ENCODE results near the gene AXIN2. TPM values are rescaled to one million over a fixed set of nuclear protein-coding genes. Genes with fewer than 3 reads are reported as not detected.

The AXIN2 gene
- total RNA-seq, 1 experiment from 2014 or later = 2.4 TPM

- no peak for DNase-seq (ENCODE audit: low read depth, low spot score)
- TF ChIP-seq POLR2AphosphoS5 (IDR thresholded peaks at IDR 0.05; ENCODE audit: low read depth, low read length) = no peak
- no peak for TF ChIP-seq CTCF (IDR thresholded peaks at IDR 0.05)
- no peak for TF ChIP-seq REST (IDR thresholded peaks at IDR 0.05; ENCODE audit: insufficient read depth in 1 of 2, low read depth in 2 of 2, low read length in 1 of 2)
- TF ChIP-seq TCF7L2 (IDR thresholded peaks at IDR 0.05; ENCODE audit: low read depth, low read length) = no peak
- TF ChIP-seq SIN3A (IDR thresholded peaks at IDR 0.05; ENCODE audit: borderline replicate concordance, insufficient read depth, low read depth, low read length) = no peak
- Histone ChIP-seq H3K9me3 (ENCODE audit: control insufficient read depth, insufficient read depth, low read depth, low read length) (no peaks in the 10 kb centered on the region), H3K4me1 (ENCODE audit: control insufficient read depth, insufficient read depth, low read length) (no peaks in the 10 kb centered on the region; the same call in 1 of the 2 replicates), H3K4me3 (ENCODE audit: low read depth in 2 of 2, low read length in 2 of 2) (no peak overlapping the region), H3K27me3 (ENCODE audit: control insufficient read depth, insufficient read depth, low read length) (no peaks in the 10 kb centered on the region), H3K36me3 (ENCODE audit: control insufficient read depth, insufficient read depth, low read length) (no peaks in the 10 kb centered on the region), H3K27ac (ENCODE audit: low read length) (no peak overlapping the region)
- no peak for ATAC-seq
- in situ Hi-C loops (cut with HindIII; ENCODE audit: low pct_unique_long_range_greater_than_20kb, low sequenced_read_pairs) (no loop called here), intact Hi-C loops (cut with micrococcal nuclease; ENCODE audit: unreplicated experiment) (no loop called here)
- CTCF ChIA-PET = no interaction called here
- POLR2A ChIA-PET = no interaction called here
- BruUV-seq (replicated peaks) = no TSS peak
Observed at GRCh38 chr17:65542610-65543009, 18.8 kb downstream of the AXIN2 start.

DNA sequence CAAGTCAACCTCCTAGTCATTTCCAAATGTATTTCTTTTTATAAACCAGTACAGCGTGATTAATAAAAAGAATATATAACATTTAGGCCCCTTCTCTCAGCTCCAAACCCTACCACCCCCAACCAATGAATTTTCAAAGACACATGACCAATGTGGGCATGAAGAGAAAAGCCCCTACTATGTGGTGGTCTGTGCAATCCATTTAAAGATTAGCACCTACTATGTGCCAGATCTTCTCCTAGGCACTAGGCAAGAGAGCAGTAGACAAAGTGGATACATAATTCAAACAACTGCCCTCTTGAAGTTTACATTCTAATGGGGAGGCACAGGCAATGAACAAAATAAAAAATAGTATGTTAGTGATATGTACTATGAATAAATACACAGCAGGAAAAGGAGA lies 19.4 kb downstream of the AXIN2 start:
- Histone ChIP-seq H3K4me1 (ENCODE audit: control insufficient read depth, insufficient read depth, low read length) (no peaks in the 10 kb centered on the region; the same call in 1 of the 2 replicates), H3K36me3 (ENCODE audit: control insufficient read depth, insufficient read depth, low read length) (no peaks in the 10 kb centered on the region), H3K27ac (ENCODE audit: low read length) (no peak overlapping the region), H3K27me3 (ENCODE audit: control insufficient read depth, insufficient read depth, low read length) (no peaks in the 10 kb centered on the region), H3K4me3 (ENCODE audit: low read depth in 2 of 2, low read length in 2 of 2) (no peak overlapping the region), H3K9me3 (ENCODE audit: control insufficient read depth, insufficient read depth, low read depth, low read length) (no peaks in the 10 kb centered on the region)
- intact Hi-C loops (cut with micrococcal nuclease; ENCODE audit: unreplicated experiment) = no loop called here
- TF ChIP-seq TCF7L2 (IDR thresholded peaks at IDR 0.05; ENCODE audit: low read depth, low read length) (no peak), REST (IDR thresholded peaks at IDR 0.05; ENCODE audit: insufficient read depth in 1 of 2, low read depth in 2 of 2, low read length in 1 of 2) (no peak), CTCF (IDR thresholded peaks at IDR 0.05) (no peak), SIN3A (IDR thresholded peaks at IDR 0.05; ENCODE audit: borderline replicate concordance, insufficient read depth, low read depth, low read length) (no peak), POLR2AphosphoS5 (IDR thresholded peaks at IDR 0.05; ENCODE audit: low read depth, low read length) (no peak)
- BruUV-seq (replicated peaks) = no TSS peak
- in situ Hi-C loops (cut with HindIII; ENCODE audit: low pct_unique_long_range_greater_than_20kb, low sequenced_read_pairs) = no loop called here
- POLR2A ChIA-PET = no interaction called here
- DNase-seq (ENCODE audit: low read depth, low spot score) (no peak), ATAC-seq (no peak)
- CTCF ChIA-PET = no interaction called here
